ENCODE data around the gene FRAT1. TPM values are rescaled to one million over a fixed set of nuclear protein-coding genes. Genes with fewer than 3 reads are reported as not detected.
"Not testable (repeated sequence)": the region's sequence is repeated elsewhere in the genome, so short reads cannot be mapped to it uniquely, and the experiment has no call there.

The FRAT1 gene
- total RNA-seq, 1 experiment from 2014 or later, result 1.7 TPM

DNA sequence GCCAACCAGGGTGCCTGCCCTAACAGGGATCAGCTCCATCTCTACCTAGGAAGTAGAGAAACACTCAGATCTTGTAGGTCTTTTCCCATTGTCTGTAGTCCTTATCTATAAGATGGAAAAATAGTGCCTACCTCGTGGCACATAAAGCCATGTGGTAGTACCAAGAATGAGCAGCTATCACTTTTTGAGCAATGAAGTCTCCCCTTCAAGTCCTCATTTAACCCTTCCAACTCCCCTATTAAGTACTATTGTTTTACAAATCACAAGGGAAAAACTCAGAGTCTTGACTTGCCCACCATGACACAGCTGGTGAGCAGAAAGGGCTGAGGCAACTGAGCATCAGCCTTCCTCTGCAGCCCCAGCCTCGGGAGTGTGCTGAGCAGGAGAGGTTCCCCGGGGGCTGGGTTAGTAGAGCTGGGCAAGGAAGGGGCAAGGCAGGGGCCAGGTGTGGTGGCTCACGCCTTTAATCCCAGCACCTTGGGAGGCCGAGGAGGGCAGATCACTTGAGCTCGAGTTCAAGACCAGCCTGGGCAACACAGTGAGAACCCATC lies 12.2 kb downstream of the FRAT1 start:
- in situ Hi-C loops (cut with HindIII; ENCODE audit: low pct_unique_long_range_greater_than_20kb, low sequenced_read_pairs), result no loop called here
- no peak for DNase-seq (ENCODE audit: low read depth, low spot score)

GRCh38 chr10:97332591-97333350 lies 13.7 kb downstream of the FRAT1 start:
- peak; percentile 68 for DNase-seq (ENCODE audit: low read depth, low spot score)
- in situ Hi-C loops (cut with HindIII; ENCODE audit: low pct_unique_long_range_greater_than_20kb, low sequenced_read_pairs), result no loop called here

DNA sequence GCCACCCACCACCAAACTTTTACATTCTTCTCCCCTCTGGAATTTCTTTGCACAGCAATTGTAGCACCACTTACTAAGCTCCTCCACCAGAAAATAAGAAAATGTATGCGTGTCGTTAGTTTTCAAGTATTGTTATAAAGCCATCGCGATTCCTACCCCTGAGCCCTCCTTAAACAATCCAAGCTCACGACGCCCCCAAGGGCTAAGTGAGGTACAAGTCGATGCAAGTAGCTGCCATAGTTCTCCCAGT lies 14.2 kb downstream of the FRAT1 start:
- DNase-seq (ENCODE audit: low read depth, low spot score), result peak; percentile 49
- in situ Hi-C loops (cut with HindIII; ENCODE audit: low pct_unique_long_range_greater_than_20kb, low sequenced_read_pairs), result no loop called here

GRCh38 chr10:97333601-97334369 lies 14.7 kb downstream of the FRAT1 start:
- peak; percentile 38 for DNase-seq (ENCODE audit: low read depth, low spot score)
- in situ Hi-C loops (cut with HindIII; ENCODE audit: low pct_unique_long_range_greater_than_20kb, low sequenced_read_pairs), result no loop called here

DNA sequence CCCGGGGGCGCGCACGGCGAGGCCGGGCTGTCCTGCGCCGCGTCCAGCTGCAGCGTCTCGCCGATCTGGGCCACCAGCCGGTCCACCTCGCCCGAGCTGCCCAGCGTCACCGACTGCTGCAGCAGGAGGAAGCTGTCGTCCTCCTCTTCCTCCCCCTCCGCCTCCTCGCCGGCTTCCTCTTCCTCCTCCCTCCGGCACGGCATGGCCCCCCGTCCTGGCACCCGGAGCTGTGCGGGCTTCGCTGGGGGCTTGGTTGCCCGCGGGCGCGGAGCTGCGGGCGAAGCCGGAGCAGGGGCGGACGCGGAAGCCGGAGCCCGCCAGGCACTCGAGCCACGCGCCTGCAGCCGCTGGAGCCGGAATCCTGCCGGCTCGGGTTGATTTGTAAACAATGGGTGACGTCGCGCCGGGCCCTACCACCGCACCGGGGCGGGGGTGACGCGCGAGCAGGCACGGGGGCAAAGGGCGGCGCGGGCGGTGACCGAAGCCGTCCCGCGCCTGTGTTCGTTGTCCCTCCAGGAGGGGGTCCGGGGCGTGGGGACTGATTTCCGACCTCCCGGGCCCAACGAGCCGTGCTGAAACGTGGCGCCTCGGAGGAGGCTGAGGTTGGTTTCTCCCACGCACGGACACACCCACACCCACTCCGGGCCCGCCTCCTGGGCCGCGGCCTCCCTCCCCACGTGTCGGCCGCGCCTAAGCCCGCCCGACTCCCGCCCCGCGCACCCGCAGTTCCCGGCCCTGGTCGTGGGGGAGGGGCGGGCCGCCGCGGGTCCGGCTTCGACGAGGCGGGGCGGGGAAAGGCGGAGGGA lies 15.5 kb downstream of the FRAT1 start, which contains the start of gene FRAT2:
TSS of gene FRAT2 (minus strand) at position 360 of the 806 bp plus-strand sequence. CDS start at position 203, 157 bp downstream.
- DNase-seq (ENCODE audit: low read depth, low spot score), result peak; percentile 82
- in situ Hi-C loops (cut with HindIII; ENCODE audit: low pct_unique_long_range_greater_than_20kb, low sequenced_read_pairs), result no loop called here

DNA sequence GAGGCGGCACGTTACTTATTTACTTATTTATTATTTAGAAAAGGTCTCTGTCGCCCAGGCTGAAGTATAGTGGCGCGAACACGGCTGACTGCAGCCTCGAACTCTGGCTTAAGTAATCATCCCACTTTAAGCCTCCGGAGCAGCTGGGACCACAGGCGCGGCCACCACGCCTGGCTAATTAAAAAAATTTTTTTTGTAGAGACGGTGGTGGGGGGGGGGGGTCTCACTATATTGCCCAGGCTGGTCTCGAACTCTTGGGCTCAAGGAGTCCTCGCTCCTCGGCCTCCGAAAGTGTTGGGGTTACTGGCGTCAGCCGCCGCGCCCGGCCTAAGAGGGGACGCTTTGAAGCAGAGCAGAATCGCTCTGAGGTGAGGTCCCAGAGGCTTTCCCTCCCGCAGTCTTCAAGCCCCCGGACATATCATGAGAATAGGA lies 16.1 kb downstream of the FRAT1 start:
- no peak for DNase-seq (ENCODE audit: low read depth, low spot score)

DNA sequence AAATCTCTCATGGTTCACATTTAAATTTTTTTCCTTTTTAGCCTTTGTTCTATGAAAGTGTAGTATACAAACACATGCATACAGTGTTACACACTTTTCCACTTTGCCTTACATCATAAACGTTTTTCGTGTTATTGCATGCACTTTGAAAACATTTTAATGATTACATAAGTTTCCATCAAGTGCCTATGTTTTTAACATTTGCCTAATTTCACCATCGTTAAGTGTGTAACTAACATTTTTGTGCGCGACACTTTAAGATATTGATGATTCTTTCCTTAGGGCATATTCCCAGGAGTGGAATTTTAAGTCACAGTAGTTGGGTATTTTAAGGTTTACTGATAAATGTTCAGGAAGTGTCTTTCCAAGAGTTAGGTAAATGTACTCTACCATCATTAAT lies 16.9 kb downstream of the FRAT1 start:
- in situ Hi-C loops (cut with HindIII; ENCODE audit: low pct_unique_long_range_greater_than_20kb, low sequenced_read_pairs), result no loop called here
- no peak for DNase-seq (ENCODE audit: low read depth, low spot score)

More for the DNA sequence above, 16.1 kb downstream of the FRAT1 start:
- in situ Hi-C loops (cut with HindIII; ENCODE audit: low pct_unique_long_range_greater_than_20kb, low sequenced_read_pairs), result no loop called here

GRCh38 chr10:97336446-97336845 lies 17.4 kb downstream of the FRAT1 start:
- DNase-seq (ENCODE audit: low read depth, low spot score), result no peak

DNA sequence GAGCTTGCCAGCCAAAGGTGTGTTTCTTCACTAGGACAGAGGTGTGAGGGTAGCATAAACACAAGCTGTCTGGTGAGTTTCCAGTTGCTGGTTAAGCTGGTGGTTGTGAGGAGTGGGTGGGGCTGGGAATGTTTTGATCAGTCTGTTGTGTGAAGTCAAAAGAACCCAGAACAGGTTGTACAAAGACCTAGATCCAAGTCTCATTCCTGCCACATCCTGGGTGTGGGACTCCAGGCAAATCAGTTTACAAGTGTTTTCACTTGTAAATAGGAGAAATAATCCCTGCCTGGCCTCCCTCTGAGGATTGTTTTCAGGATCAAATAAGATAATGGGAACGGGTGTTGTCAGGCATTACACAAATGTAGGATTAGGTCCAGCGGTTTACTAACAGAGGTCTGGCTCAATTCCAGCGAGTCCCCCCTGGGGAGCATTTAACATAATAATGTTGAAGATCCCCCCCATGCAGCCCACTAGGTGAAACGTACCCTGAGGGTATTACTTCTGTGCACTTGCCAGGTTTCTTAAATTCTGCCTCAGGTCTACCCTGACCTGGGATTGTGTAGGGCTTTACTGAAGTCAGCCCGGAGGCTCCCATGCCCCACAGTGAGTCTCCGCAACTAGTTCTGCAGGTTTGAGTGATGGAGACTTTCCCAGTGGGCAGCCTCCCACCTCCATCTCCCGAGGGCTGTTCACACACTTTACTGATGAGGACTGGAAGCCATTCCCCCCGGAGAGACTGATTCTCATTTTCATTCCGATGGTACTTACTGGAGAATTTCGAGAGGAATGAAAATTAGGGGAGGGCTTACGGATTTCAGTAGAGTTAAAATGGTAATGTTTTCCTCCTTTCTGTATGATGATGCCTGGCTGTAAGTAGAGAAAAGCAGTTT lies 18.1 kb downstream of the FRAT1 start:
- in situ Hi-C loops (cut with HindIII; ENCODE audit: low pct_unique_long_range_greater_than_20kb, low sequenced_read_pairs), result no loop called here
- DNase-seq (ENCODE audit: low read depth, low spot score), result no peak

More at GRCh38 chr10:97336446-97336845, 17.4 kb downstream of the FRAT1 start:
- in situ Hi-C loops (cut with HindIII; ENCODE audit: low pct_unique_long_range_greater_than_20kb, low sequenced_read_pairs), result no loop called here

DNA sequence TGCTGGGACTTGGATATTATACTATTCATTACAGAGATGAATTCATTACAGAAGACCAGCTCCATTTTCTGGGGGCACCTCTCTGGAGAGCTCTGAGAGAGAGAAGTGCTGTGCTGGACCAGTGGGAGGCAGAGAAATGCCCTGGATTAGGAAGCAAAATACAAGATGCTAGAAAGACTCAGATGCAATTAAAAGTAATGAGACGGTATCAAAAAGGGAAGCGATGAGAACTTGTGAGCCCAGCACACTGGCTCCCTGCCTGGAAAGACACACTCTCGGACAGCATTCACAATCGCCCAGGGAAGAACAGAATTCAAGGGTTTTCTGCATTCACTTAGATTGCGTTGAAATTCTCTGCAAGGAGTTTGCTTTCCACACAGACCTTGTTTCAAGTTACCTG lies 19.0 kb downstream of the FRAT1 start:
- in situ Hi-C loops (cut with HindIII; ENCODE audit: low pct_unique_long_range_greater_than_20kb, low sequenced_read_pairs), result no loop called here
- no peak for DNase-seq (ENCODE audit: low read depth, low spot score)

DNA sequence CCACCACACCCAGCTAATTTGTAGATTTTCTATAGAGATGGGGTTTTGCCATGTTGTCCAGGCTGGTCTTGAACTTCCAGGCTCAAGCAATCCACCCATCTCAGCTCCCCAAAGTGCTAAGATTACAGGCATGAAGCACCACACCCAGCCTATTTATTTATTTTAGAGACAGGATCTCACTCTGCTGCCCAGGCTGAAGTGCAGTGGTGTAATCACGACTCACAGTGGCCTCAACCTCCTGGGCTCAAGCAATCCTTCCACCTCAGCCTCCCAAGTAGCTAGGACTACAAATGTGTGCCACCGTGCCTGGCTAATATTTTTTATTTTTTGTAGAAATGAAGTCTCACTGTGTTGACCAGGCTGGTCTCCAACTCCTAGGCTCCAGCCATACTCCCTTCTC lies 22.3 kb downstream of the FRAT1 start:
- no peak for DNase-seq (ENCODE audit: low read depth, low spot score)
- in situ Hi-C loops (cut with HindIII; ENCODE audit: low pct_unique_long_range_greater_than_20kb, low sequenced_read_pairs), result no loop called here

DNA sequence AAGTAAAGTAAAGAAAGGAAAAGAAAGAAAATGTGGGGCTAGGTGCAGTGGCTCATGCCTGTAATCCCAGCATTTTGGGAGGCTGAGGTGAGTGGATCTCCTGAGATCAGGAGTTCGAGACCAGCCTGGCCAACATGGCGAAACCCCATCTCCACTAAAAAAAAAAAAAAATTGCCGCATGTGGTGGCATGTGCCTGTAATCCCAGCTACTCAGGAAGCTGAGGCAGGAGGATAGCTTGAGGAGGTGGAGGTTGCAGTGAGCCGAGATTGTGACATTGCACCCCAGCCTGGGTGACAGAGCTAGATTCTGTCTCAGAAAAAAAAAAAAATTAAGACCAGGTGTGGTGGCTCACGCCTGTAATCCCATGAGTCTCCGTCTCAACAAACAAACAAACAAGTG lies 24.6 kb downstream of the FRAT1 start:
- in situ Hi-C loops (cut with HindIII; ENCODE audit: low pct_unique_long_range_greater_than_20kb, low sequenced_read_pairs); DNase-seq (ENCODE audit: low read depth, low spot score): not testable (repeated sequence)

DNA sequence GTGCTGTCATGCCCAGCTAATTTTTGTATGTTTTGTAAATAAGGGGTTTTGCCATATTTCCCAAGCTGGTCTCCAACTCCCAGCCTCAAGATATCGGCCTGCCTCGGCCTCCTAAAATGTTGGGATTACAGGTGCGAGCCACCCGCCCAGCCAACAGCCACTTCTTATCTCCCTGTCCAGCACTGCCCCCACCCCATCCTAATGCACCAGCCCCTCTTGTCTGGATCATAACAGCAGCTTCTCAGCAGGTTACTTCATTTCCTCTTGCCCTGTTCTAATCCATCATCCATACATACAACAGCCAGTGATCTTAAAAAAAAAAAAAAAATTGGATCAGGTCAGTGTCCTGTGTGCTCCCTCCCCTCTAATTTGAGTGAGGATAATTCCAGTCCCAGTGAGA lies 28.2 kb downstream of the FRAT1 start:
- in situ Hi-C loops (cut with HindIII; ENCODE audit: low pct_unique_long_range_greater_than_20kb, low sequenced_read_pairs), result no loop called here
- no peak for DNase-seq (ENCODE audit: low read depth, low spot score)

GRCh38 chr10:97349752-97350513 lies 30.9 kb downstream of the FRAT1 start:
- no peak for DNase-seq (ENCODE audit: low read depth, low spot score)
- in situ Hi-C loops (cut with HindIII; ENCODE audit: low pct_unique_long_range_greater_than_20kb, low sequenced_read_pairs), result no loop called here

DNA sequence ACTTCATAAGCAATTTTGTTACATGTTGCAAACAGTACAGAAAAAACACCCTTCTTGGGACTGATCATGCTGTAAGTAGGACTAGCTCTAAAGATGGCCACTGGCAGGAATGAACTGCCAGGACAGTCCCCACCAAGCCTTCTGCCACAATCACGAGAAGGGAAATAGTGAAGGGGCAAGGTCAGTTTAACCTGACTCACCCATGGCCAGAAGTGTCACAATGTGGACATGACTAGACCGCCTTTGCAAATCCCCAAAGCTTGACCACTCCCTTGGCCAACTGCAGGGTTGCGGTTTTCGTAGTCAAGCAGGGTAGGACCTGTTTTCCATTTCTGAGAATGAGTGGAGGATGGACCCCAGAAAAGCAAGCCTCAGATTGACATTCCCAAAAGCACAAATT lies 34.9 kb downstream of the FRAT1 start:
- in situ Hi-C loops (cut with HindIII; ENCODE audit: low pct_unique_long_range_greater_than_20kb, low sequenced_read_pairs), result no loop called here
- DNase-seq (ENCODE audit: low read depth, low spot score), result no peak

- in situ Hi-C loops (cut with HindIII; ENCODE audit: low pct_unique_long_range_greater_than_20kb, low sequenced_read_pairs), result no loop called here
- peak; percentile 30 for DNase-seq (ENCODE audit: low read depth, low spot score)
Measured at GRCh38 chr10:97355571-97355975, 36.5 kb downstream of the FRAT1 start.

All from SK-MEL-5 (cell line).